NT2/D1 (cell line): ENCODE measurements around the gene LRP8.

Experiments used
- DNase-seq: peaks from one replicate; pipeline ENCODE4 v3.0.0-alpha.2; 2011; ENCODE audit warnings: low read depth, low spot score
- H3K27me3 ChIP-seq: 2 replicates; pipeline ENCODE4 v1.6.0; 2011; ENCODE audit warnings: mild to moderate bottlenecking; ENCODE audit not compliant: insufficient read length, insufficient read depth
- H3K36me3 ChIP-seq: 2 replicates; pipeline ENCODE4 v1.6.1; 2011; ENCODE audit warnings: mild to moderate bottlenecking, low read length, mixed read lengths; ENCODE audit not compliant: insufficient read depth, insufficient read length
- H3K4me1 ChIP-seq: 2 replicates; pipeline ENCODE4 v1.5.1; 2011; ENCODE audit not compliant: insufficient read depth, insufficient read length
- H3K4me3 ChIP-seq: 2 replicates; pipeline ENCODE4 v1.5.1; 2011; ENCODE audit warnings: low read depth; ENCODE audit not compliant: insufficient read length
- H3K9ac ChIP-seq: 2 replicates; pipeline ENCODE4 v1.6.0; 2011; ENCODE audit warnings: low read depth; ENCODE audit not compliant: insufficient read length
- H3K9me3 ChIP-seq: 2 replicates; pipeline ENCODE4 v1.5.1; 2011; ENCODE audit warnings: mild to moderate bottlenecking, low read length; ENCODE audit not compliant: insufficient read depth
- SUZ12 ChIP-seq: IDR thresholded peaks from 2 replicates; pipeline ENCODE4 v1.6.1; 2011; ENCODE audit not compliant: insufficient read length, insufficient read depth; ENCODE audit errors: extremely low read depth
- YY1 ChIP-seq: IDR thresholded peaks from 2 replicates; pipeline ENCODE4 v1.6.1; 2011; ENCODE audit not compliant: insufficient read length, insufficient read depth
- ZNF274 ChIP-seq: IDR thresholded peaks from 2 replicates; pipeline ENCODE4 v1.6.1; 2011; ENCODE audit warnings: mild to moderate bottlenecking, low read depth, low read length

The LRP8 gene

GRCh38 chr1:53314606-53315005 lies 13.3 kb downstream of the LRP8 start:
- DNase-seq: no peak
- Histone ChIP-seq H3K9ac (no peak overlapping the region), H3K4me3 (no peak overlapping the region), H3K27me3 (no peaks in the 10 kb centered on the region), H3K36me3 (peaks cover 100% of the 10 kb centered on the region), H3K4me1 (peaks cover 34% of the 10 kb centered on the region), H3K9me3 (no peaks in the 10 kb centered on the region)
- no peak for TF ChIP-seq YY1
- TF ChIP-seq ZNF274: no peak
- TF ChIP-seq SUZ12: no peak

- no peak overlapping the region for H3K4me3 ChIP-seq
- H3K4me1 ChIP-seq: peaks cover 39% of the 10 kb centered on the region
- no peak for DNase-seq
- H3K9me3 ChIP-seq: no peaks in the 10 kb centered on the region
- H3K9ac ChIP-seq: no peak overlapping the region
- peaks cover 100% of the 10 kb centered on the region for H3K36me3 ChIP-seq
- no peaks in the 10 kb centered on the region for H3K27me3 ChIP-seq
- no peak for TF ChIP-seq YY1
- no peak for TF ChIP-seq ZNF274
- no peak for TF ChIP-seq SUZ12
Observed at GRCh38 chr1:53314096-53314495, 13.8 kb downstream of the LRP8 start.

GRCh38 chr1:53313556-53313955 lies 14.3 kb downstream of the LRP8 start:
- no peak for DNase-seq
- no peak overlapping the region for H3K4me3 ChIP-seq
- H3K36me3 ChIP-seq: peaks cover 98% of the 10 kb centered on the region
- H3K9me3 ChIP-seq: no peaks in the 10 kb centered on the region
- no peak overlapping the region for H3K9ac ChIP-seq
- TF ChIP-seq SUZ12 (no peak), YY1 (no peak), ZNF274 (no peak)
- no peaks in the 10 kb centered on the region for H3K27me3 ChIP-seq
- H3K4me1 ChIP-seq: peaks cover 39% of the 10 kb centered on the region

- TF ChIP-seq YY1 (no peak), SUZ12 (no peak), ZNF274 (no peak)
- Histone ChIP-seq H3K9me3 (no peaks in the 10 kb centered on the region), H3K4me3 (no peak overlapping the region), H3K4me1 (peaks cover 41% of the 10 kb centered on the region), H3K36me3 (peaks cover 98% of the 10 kb centered on the region), H3K9ac (no peak overlapping the region), H3K27me3 (no peaks in the 10 kb centered on the region)
- no peak for DNase-seq
Observed at GRCh38 chr1:53311702-53312305, 16.1 kb downstream of the LRP8 start.

GRCh38 chr1:53310847-53311681 lies 16.8 kb downstream of the LRP8 start:
- TF ChIP-seq ZNF274 (no peak), SUZ12 (no peak), YY1 (no peak)
- Histone ChIP-seq H3K27me3 (no peaks in the 10 kb centered on the region), H3K9ac (no peak overlapping the region), H3K36me3 (peaks cover 98% of the 10 kb centered on the region), H3K4me1 (peaks cover 47% of the 10 kb centered on the region), H3K4me3 (no peak overlapping the region), H3K9me3 (no peaks in the 10 kb centered on the region)
- no peak for DNase-seq

GRCh38 chr1:53309802-53310201 lies 18.1 kb downstream of the LRP8 start:
- H3K36me3 ChIP-seq: peaks cover 97% of the 10 kb centered on the region
- no peak overlapping the region for H3K9ac ChIP-seq
- no peaks in the 10 kb centered on the region for H3K27me3 ChIP-seq
- peaks cover 50% of the 10 kb centered on the region for H3K4me1 ChIP-seq
- no peak for DNase-seq
- H3K4me3 ChIP-seq: no peak overlapping the region
- TF ChIP-seq SUZ12: no peak
- no peak for TF ChIP-seq YY1
- TF ChIP-seq ZNF274: no peak
- H3K9me3 ChIP-seq: no peaks in the 10 kb centered on the region

GRCh38 chr1:53308506-53308905 lies 19.4 kb downstream of the LRP8 start:
- H3K27me3 ChIP-seq: no peaks in the 10 kb centered on the region
- DNase-seq: no peak
- H3K36me3 ChIP-seq: peaks cover 93% of the 10 kb centered on the region
- H3K9ac ChIP-seq: no peak overlapping the region
- TF ChIP-seq YY1: no peak
- no peak for TF ChIP-seq SUZ12
- TF ChIP-seq ZNF274: no peak
- H3K4me1 ChIP-seq: peaks cover 53% of the 10 kb centered on the region
- no peak overlapping the region for H3K4me3 ChIP-seq
- H3K9me3 ChIP-seq: no peaks in the 10 kb centered on the region
